ENCODE results near the gene TMF1. TPM values are rescaled to one million over a fixed set of nuclear protein-coding genes. Genes with fewer than 3 reads are reported as not detected.

Gene TMF1
- total and polyA plus RNA-seq, 3 donors from 2014 or later, result 30.6 to 67.7 (median 37.4) TPM

DNA sequence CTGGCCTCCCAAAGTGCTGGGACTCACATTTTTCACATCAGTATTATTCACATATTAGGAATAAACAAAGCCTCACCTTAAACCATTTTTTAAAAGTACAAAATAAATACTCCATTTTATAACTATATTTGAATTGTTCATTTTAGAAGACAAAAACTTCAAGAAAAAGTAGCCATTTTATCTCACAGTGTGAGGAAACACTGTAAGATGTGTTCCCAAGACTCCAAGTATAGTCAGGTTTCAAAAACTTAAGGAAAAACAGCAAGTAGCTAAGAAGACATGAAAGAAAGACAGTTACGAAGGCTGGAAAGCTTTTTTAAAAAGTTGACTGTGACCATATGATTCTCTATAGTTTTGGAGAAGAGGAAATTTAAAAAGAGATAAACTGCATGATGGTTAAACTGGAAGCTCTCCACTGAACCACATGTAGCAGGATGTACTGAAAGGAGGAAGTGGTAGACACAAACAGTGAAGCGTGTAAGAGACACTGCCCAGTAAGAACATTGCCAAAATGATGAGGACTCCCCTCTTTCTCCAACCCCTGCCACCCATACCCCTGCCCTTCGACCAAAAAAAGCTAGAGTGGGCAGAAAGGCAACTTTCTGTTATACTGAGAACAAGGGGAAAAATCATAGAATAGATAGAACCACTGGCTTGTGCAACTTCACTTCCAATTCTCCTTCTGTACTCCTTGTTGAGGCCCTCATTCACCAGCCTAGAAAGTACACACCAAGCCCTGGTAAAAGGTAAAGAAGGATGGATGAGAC lies 6.2 kb upstream of the TMF1 start:
- Histone ChIP-seq H3K27me3 (no peaks in the 10 kb centered on the region), H3K4me3 (no peak overlapping the region), H3K36me3 (ENCODE audit: low read depth, missing control alignments) (no peaks in the 10 kb centered on the region), H3K4me1 (no peaks in the 10 kb centered on the region), H3K9me3 (no peaks in the 10 kb centered on the region), H3K27ac (no peak overlapping the region)
- no peak for DNase-seq
- intact Hi-C loops (cut with DNase I; ENCODE audit: low total_unique reads), result no loop called here
- TF ChIP-seq, protein P1, sequence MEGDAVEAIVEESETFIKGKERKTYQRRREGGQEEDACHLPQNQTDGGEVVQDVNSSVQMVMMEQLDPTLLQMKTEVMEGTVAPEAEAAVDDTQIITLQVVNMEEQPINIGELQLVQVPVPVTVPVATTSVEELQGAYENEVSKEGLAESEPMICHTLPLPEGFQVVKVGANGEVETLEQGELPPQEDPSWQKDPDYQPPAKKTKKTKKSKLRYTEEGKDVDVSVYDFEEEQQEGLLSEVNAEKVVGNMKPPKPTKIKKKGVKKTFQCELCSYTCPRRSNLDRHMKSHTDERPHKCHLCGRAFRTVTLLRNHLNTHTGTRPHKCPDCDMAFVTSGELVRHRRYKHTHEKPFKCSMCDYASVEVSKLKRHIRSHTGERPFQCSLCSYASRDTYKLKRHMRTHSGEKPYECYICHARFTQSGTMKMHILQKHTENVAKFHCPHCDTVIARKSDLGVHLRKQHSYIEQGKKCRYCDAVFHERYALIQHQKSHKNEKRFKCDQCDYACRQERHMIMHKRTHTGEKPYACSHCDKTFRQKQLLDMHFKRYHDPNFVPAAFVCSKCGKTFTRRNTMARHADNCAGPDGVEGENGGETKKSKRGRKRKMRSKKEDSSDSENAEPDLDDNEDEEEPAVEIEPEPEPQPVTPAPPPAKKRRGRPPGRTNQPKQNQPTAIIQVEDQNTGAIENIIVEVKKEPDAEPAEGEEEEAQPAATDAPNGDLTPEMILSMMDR (IDR thresholded peaks at IDR 0.05), result no peak
- no peak for TF ChIP-seq POLR2A (IDR thresholded peaks at IDR 0.05)
- 80 to 88% methylated on average over 3 of the region's 3 CpGs for WGBS, 2 donors

DNA sequence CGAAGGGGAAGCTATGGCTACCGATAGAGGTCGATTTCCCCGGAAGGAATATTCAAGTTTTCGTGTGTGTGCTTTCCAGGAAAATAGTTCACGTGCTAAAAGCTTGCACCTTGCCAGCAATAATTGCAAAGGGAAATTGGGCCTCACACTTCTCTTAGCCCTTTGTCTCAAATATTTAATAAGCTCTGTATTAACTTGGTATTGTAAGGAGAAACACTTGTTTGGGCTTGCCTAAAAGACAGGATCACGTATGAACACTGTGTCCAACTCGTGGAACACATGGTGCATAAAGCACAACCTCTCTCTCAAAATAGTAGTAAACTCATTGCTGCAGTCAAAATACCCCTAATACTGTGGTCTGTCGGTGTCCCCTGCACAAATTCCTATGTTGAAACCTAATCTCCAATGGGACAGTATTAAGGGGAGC lies 352 bp upstream of the TMF1 start:
- DNase-seq, result no peak
- peak overlapping the region; percentile 87 to 95 for H3K27ac ChIP-seq
- H3K4me1 ChIP-seq, result no peaks in the 10 kb centered on the region
- no peak for TF ChIP-seq POLR2A (IDR thresholded peaks at IDR 0.05)
- WGBS, 2 donors, result 4 to 6% methylated on average over 9 of the region's 9 CpGs
- intact Hi-C loops (cut with DNase I; ENCODE audit: low total_unique reads), result no loop called here
- H3K36me3 ChIP-seq (ENCODE audit: low read depth, missing control alignments), result no peaks in the 10 kb centered on the region
- H3K27me3 ChIP-seq, result no peaks in the 10 kb centered on the region
- peak overlapping the region; percentile 82 to 87 for H3K4me3 ChIP-seq
- H3K9me3 ChIP-seq, result no peaks in the 10 kb centered on the region

DNA sequence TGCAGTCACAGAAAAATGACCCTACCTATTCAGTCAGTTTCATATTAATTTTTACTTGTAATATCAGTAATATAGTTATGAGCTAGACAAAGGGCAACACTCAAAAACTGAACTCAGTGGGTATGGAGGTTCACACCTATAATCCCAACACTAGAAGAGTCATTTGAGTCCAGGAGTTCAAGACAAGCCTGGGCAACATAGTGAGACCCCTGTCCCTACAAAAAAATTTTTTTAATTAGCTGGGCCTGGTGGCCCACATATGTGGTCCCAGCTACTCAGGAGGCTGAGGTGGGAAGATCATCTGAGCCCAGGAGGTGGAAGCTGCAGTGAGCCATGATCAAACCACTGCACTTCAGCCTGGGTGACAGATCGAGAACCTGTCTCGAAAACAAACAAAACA lies 3.1 kb downstream of the TMF1 start:
- H3K4me3 ChIP-seq, result no peak overlapping the region
- H3K4me1 ChIP-seq, result no peaks in the 10 kb centered on the region
- no peaks in the 10 kb centered on the region for H3K9me3 ChIP-seq
- 95 to 96% methylated on average over 2 of the region's 2 CpGs for WGBS, 2 donors
- no peak for DNase-seq
- no peaks in the 10 kb centered on the region for H3K36me3 ChIP-seq (ENCODE audit: low read depth, missing control alignments)
- H3K27me3 ChIP-seq, result no peaks in the 10 kb centered on the region
- no peak for TF ChIP-seq POLR2A (IDR thresholded peaks at IDR 0.05)
- TF ChIP-seq, protein P1 (IDR thresholded peaks at IDR 0.05), result no peak
- H3K27ac ChIP-seq, result no peak overlapping the region
- intact Hi-C loops (cut with DNase I; ENCODE audit: low total_unique reads), result no loop called here

DNA sequence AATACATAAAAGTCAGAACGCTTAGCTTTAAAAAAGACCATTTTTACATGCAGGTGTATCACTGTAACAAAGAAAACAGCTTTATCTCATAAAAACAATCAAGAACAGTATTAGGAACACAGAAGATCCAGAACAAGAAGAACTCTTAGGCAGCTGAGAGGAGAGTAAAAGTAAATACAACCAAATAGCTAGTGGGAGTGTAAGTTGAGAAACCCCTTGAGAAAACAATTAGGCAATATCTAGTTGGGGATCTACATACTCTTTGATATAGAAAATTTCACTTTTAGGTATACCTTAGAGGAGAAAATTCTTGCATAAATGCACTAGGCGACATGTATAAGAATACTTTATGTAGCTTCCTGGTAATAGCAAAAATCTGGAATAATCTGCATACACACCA lies 7.5 kb downstream of the TMF1 start:
- TF ChIP-seq, protein P1 (IDR thresholded peaks at IDR 0.05), result no peak
- H3K4me1 ChIP-seq, result no peaks in the 10 kb centered on the region
- WGBS, 2 donors, result 84 to 87% methylated on average over 2 of the region's 2 CpGs
- H3K27ac ChIP-seq, result no peak overlapping the region
- intact Hi-C loops (cut with DNase I; ENCODE audit: low total_unique reads), result no loop called here
- no peaks in the 10 kb centered on the region for H3K27me3 ChIP-seq
- no peak for DNase-seq
- H3K36me3 ChIP-seq (ENCODE audit: low read depth, missing control alignments), result no peaks in the 10 kb centered on the region
- H3K9me3 ChIP-seq, result no peaks in the 10 kb centered on the region
- H3K4me3 ChIP-seq, result no peak overlapping the region

DNA sequence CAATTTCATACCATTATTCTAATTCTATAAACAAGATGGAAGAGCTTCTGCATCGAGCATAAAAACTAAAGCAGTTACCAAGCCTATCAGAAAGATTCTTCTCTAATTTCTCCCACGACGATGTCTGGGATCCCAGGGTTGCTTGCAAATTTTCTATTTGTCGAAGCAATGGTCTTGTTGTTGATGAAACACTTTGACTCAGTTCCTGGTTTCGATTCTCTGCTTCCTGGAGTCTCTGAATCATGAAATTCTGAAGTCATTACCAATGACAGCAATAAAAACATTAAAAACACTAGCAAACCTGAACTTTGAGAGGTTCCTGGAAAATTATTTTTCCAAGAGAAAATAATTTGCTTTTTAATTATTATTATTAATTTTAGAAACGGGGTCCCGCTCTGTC lies 18.7 kb downstream of the TMF1 start:
- intact Hi-C loops (cut with DNase I; ENCODE audit: low total_unique reads), result no loop called here
- DNase-seq, result no peak
- 85 to 90% methylated on average over 7 of the region's 7 CpGs for WGBS, 2 donors
- H3K36me3 ChIP-seq (ENCODE audit: low read depth, missing control alignments), result peaks cover 4% of the 10 kb centered on the region
- no peak overlapping the region for H3K27ac ChIP-seq
- no peaks in the 10 kb centered on the region for H3K27me3 ChIP-seq
- H3K4me3 ChIP-seq, result no peak overlapping the region
- no peaks in the 10 kb centered on the region for H3K4me1 ChIP-seq
- H3K9me3 ChIP-seq, result no peaks in the 10 kb centered on the region
- TF ChIP-seq, protein P1 (IDR thresholded peaks at IDR 0.05), result no peak
- TF ChIP-seq POLR2A (IDR thresholded peaks at IDR 0.05), result no peak

Data from testis (tissue), 3 donors.